ENCODE data around the gene TRPM6.

The TRPM6 gene

DNA sequence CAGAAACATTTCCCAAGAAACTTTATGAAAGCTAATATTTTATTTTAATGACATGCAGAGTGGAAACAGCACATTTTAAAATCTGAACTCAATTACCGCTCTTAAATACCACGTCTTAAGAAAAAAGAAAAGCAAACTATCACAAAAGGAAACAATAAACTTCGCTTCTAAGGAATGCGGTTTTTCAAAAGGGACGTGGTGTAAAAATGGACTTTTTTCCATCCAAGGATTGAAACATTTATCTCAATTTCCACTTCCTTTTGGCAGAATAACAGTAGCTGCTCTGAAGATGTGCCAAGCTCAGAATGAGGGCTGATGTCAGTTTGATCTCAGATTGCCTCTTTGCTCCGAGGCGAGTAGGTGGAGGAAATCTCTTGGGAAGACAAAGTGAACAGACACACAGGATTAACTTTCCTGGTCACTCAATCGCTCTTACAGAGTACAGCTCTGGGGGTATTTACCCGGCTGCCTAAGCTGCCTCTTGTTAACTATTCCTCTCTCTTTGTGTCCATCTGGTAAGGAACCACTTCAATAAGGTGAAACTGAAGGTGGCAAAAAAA is 158.5 kb downstream of the TRPM6 start:
- CTCF ChIA-PET: interaction anchor here (0.6 to 0.8 kb wide), 2 partner anchors 9 to 223 kb away, joined by 3 to 4 read pairs; no protein-coding TSS in a partner anchor

DNA sequence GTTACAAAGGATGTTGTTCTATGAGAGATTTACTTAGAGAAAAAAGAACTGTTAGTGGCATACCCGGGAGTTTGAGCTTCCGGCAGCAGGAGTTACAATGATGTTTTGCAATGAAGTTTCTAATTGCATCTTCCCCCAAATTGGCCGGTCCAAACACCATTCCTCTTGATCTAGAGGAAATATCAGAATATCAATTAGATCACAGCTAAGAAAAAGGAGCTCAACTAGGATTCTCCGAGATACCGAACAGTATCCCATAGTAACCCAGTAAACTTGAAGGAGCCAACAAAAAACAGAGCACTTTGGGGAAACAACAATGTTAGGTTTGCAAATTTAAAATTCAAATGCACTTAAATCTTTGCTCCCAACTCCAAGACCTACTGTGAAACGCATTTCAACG is 159.5 kb downstream of the TRPM6 start:
- ChIA-PET CTCF (no interaction called here), POLR2A (no interaction called here)
- DNase-seq (ENCODE audit: extremely low spot score): no peak
- TF ChIP-seq FOXM1 (IDR thresholded peaks at IDR 0.05; ENCODE audit: borderline replicate concordance): no peak
- TF ChIP-seq ELF4 (IDR thresholded peaks at IDR 0.05): no peak
- TF ChIP-seq HDGF (IDR thresholded peaks at IDR 0.05; ENCODE audit: borderline replicate concordance): no peak
- no peak for TF ChIP-seq ARNT (IDR thresholded peaks at IDR 0.05)
- TF ChIP-seq LEF1 (IDR thresholded peaks at IDR 0.05; ENCODE audit: borderline replicate concordance): no peak
- TF ChIP-seq L3MBTL2 (conservative IDR thresholded peaks at IDR 0.05): no peak

More for the DNA sequence above, 158.5 kb downstream of the TRPM6 start:
- no peak for DNase-seq (ENCODE audit: extremely low spot score)
- no peak for TF ChIP-seq FOXK2 (IDR thresholded peaks at IDR 0.05)
- TF ChIP-seq, protein P1, sequence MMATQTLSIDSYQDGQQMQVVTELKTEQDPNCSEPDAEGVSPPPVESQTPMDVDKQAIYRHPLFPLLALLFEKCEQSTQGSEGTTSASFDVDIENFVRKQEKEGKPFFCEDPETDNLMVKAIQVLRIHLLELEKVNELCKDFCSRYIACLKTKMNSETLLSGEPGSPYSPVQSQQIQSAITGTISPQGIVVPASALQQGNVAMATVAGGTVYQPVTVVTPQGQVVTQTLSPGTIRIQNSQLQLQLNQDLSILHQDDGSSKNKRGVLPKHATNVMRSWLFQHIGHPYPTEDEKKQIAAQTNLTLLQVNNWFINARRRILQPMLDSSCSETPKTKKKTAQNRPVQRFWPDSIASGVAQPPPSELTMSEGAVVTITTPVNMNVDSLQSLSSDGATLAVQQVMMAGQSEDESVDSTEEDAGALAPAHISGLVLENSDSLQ (IDR thresholded peaks at IDR 0.05): no peak
- no peak for TF ChIP-seq ELF4 (IDR thresholded peaks at IDR 0.05)
- TF ChIP-seq BHLHE40 (IDR thresholded peaks at IDR 0.05; ENCODE audit: borderline replicate concordance): no peak
- TF ChIP-seq HDGF (IDR thresholded peaks at IDR 0.05; ENCODE audit: borderline replicate concordance): no peak
- TF ChIP-seq NFRKB (IDR thresholded peaks at IDR 0.05): no peak
- TF ChIP-seq FOXA1 (IDR thresholded peaks at IDR 0.05): no peak
- no peak for TF ChIP-seq TARDBP (IDR thresholded peaks at IDR 0.05)
- TF ChIP-seq SP1 (IDR thresholded peaks at IDR 0.05): no peak
- TF ChIP-seq ARNT (IDR thresholded peaks at IDR 0.05): no peak
- no peak for TF ChIP-seq SUZ12 (IDR thresholded peaks at IDR 0.05)
- POLR2A ChIA-PET: no interaction called here

DNA sequence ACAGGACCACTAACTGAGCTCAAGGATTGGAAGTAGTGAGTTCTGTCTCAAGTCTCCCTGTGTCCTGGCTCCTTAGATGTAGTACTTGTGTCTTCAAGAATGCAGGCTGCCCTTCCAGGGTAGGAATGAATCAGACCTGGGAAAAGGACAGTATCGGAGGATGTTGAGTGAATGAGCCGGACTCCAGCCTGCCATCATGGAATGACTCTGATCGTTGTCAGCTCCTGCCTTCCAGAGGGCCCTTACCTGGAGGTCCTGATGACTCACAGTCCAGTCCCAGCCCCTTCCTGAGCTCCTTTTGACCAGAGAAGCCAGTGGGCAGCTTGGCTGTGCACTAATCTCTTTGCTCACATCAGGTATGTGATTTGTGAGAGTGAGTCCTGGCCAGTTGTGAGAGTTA is 161.1 kb downstream of the TRPM6 start:
- TF ChIP-seq ZNF384 (IDR thresholded peaks at IDR 0.05): no peak
- CTCF ChIA-PET: no interaction called here
- no peak for DNase-seq (ENCODE audit: extremely low spot score)
- POLR2A ChIA-PET: no interaction called here

DNA sequence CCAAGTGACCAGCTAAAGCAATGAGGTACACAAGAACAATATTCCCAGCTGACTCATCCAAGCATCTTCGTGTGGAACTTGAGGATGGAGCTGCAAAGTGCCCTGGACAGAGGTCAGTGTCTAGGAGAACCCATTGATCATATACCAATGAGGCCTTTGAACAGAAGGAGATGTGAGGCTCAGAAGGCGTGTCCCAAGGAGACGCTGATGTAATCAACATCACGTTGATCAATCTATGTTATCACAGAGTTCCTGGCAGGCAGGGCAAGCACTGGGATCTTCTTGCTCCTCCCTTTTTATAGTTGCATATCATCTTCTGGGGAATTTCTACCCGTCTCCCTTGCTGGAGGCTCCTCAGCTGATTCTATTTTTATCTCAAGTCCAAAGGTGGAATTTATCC is 163.4 kb downstream of the TRPM6 start:
- ChIA-PET CTCF (no interaction called here), POLR2A (no interaction called here)
- TF ChIP-seq TARDBP (IDR thresholded peaks at IDR 0.05): no peak
- no peak for DNase-seq (ENCODE audit: extremely low spot score)

DNA sequence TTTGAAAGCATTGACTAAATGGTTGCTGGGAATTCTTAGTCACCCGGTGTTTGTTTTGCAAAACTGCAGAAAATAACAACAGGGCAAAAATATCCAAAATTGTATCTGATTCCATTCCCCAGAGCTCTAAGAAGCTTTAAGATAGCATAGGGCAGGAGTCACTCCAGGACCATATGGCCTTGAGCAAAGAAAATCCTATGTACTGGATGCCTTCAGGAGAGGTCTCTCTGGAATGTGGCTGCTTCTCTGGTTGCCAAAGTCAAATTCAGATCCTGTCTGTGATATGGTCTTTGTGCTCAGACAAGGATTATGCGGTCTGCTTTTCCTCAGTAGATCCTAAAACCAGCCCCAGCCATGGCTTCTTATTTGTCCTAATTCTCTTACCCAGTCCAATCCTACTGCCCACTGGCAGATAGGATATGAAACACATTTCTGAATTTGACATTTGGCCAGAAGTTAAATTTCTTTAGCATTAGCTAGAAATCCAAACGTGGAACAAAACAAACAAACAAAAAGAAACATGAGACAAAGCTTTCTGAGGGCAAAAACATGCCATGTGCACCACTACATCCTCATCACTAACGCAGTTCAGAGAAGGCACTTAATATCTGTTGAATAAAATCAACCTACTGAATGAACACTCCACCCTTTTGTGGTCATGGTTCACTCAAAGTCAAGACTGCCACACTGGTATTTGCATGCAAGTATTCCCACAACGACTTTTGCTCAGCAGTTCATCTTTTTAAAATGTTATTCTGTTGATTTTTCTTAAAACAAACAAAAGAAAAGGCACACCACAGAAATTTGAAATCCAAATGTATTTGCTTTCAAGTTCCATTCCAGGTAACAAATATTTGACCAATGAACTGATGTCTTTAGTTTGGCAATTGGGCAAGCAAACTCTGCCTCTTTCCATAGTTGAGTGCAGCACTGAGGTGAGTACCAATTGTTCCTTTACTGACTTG is 165.7 kb downstream of the TRPM6 start:
- POLR2A ChIA-PET: no interaction called here
- CTCF ChIA-PET: no interaction called here
- TF ChIP-seq FOXA1 (IDR thresholded peaks at IDR 0.05): no peak
- no peak for TF ChIP-seq SUZ12 (IDR thresholded peaks at IDR 0.05)
- TF ChIP-seq L3MBTL2 (conservative IDR thresholded peaks at IDR 0.05): no peak
- no peak for TF ChIP-seq ZNF384 (IDR thresholded peaks at IDR 0.05)
- TF ChIP-seq HDGF (IDR thresholded peaks at IDR 0.05; ENCODE audit: borderline replicate concordance): no peak
- TF ChIP-seq, protein P1 (IDR thresholded peaks at IDR 0.05): no peak

DNA sequence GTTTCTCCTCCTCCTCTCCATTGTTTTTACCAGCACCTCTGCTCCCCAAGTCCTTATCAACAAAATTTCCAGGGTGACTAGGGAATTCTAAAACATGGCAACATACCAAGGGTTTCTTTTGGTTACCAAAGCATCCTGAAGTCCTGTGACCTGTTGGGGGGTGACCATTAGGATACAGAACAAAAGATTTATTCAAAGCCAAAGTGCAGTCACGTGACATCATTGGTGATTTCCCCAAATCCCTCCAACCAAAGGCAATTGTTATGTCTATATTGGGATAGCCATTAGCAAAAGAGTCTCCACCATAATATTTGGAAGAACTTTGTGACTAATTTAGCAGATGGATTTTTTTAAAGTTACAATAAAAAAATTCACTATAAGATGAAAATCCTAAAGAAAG is 168.4 kb downstream of the TRPM6 start:
- TF ChIP-seq BHLHE40 (IDR thresholded peaks at IDR 0.05; ENCODE audit: borderline replicate concordance) (no peak), SUZ12 (IDR thresholded peaks at IDR 0.05) (no peak), L3MBTL2 (conservative IDR thresholded peaks at IDR 0.05) (no peak), FOXM1 (IDR thresholded peaks at IDR 0.05; ENCODE audit: borderline replicate concordance) (no peak), ZNF384 (IDR thresholded peaks at IDR 0.05) (no peak), HDGF (IDR thresholded peaks at IDR 0.05; ENCODE audit: borderline replicate concordance) (no peak), NFRKB (IDR thresholded peaks at IDR 0.05) (no peak), LEF1 (IDR thresholded peaks at IDR 0.05; ENCODE audit: borderline replicate concordance) (no peak), SP1 (IDR thresholded peaks at IDR 0.05) (no peak)
- DNase-seq (ENCODE audit: extremely low spot score): no peak
- CTCF ChIA-PET: no interaction called here
- POLR2A ChIA-PET: no interaction called here

More for the DNA sequence above, 165.7 kb downstream of the TRPM6 start:
- no peak for DNase-seq (ENCODE audit: extremely low spot score)

DNA sequence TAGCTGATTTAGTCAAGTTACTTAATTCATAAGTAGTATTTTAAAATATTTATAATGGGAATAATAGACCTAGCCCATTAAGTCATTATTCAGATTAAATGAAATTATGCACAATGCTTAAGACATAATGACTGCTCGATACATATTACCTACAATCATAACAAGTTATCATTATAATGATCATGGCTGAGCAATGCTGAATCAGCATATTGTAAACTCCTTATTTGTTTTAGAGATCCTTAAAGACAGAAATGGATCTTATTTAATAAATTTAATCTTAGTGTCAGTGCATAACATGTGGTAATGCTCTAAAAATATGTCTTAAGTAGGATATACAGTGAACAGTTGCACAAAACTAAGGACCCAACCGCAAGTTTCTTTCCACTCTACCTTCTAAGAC is 169.0 kb downstream of the TRPM6 start:
- TF ChIP-seq NFRKB (IDR thresholded peaks at IDR 0.05) (no peak), FOXM1 (IDR thresholded peaks at IDR 0.05; ENCODE audit: borderline replicate concordance) (no peak), SUZ12 (IDR thresholded peaks at IDR 0.05) (no peak), BHLHE40 (IDR thresholded peaks at IDR 0.05; ENCODE audit: borderline replicate concordance) (no peak), L3MBTL2 (conservative IDR thresholded peaks at IDR 0.05) (no peak), ZNF384 (IDR thresholded peaks at IDR 0.05) (no peak), ELF4 (IDR thresholded peaks at IDR 0.05) (no peak), ARNT (IDR thresholded peaks at IDR 0.05) (no peak), LEF1 (IDR thresholded peaks at IDR 0.05; ENCODE audit: borderline replicate concordance) (no peak), HDGF (IDR thresholded peaks at IDR 0.05; ENCODE audit: borderline replicate concordance) (no peak), SP1 (IDR thresholded peaks at IDR 0.05) (no peak), FOXA1 (IDR thresholded peaks at IDR 0.05) (no peak), CTBP1 (IDR thresholded peaks at IDR 0.05; ENCODE audit: borderline replicate concordance) (no peak), TARDBP (IDR thresholded peaks at IDR 0.05) (no peak), FOXK2 (IDR thresholded peaks at IDR 0.05) (no peak)
- TF ChIP-seq, protein P1 (IDR thresholded peaks at IDR 0.05): no peak
- POLR2A ChIA-PET: no interaction called here
- CTCF ChIA-PET: no interaction called here
- no peak for DNase-seq (ENCODE audit: extremely low spot score)

Measured in HEK293T (cell line).